ENCODE results near the gene NR3C1. TPM values are rescaled to one million over a fixed set of nuclear protein-coding genes. Genes with fewer than 3 reads are reported as not detected.

Gene NR3C1
- total RNA-seq, 1 donor from 2014 or later: 46.7 TPM

- H3K27me3 ChIP-seq: no peaks in the 10 kb centered on the region
- H3K4me1 ChIP-seq: peaks cover 32% of the 10 kb centered on the region
- DNase-seq (ENCODE audit: extremely low spot score in 2 of 2): no peak
- no peak overlapping the region for H3K4me3 ChIP-seq
- no peaks in the 10 kb centered on the region for H3K9me3 ChIP-seq
- TF ChIP-seq POLR2A (IDR thresholded peaks at IDR 0.05): no peak
- TF ChIP-seq POLR2AphosphoS5 (IDR thresholded peaks at IDR 0.05; ENCODE audit: insufficient read depth in 1 of 2, low read depth in 1 of 2): no peak
- TF ChIP-seq, protein P1, sequence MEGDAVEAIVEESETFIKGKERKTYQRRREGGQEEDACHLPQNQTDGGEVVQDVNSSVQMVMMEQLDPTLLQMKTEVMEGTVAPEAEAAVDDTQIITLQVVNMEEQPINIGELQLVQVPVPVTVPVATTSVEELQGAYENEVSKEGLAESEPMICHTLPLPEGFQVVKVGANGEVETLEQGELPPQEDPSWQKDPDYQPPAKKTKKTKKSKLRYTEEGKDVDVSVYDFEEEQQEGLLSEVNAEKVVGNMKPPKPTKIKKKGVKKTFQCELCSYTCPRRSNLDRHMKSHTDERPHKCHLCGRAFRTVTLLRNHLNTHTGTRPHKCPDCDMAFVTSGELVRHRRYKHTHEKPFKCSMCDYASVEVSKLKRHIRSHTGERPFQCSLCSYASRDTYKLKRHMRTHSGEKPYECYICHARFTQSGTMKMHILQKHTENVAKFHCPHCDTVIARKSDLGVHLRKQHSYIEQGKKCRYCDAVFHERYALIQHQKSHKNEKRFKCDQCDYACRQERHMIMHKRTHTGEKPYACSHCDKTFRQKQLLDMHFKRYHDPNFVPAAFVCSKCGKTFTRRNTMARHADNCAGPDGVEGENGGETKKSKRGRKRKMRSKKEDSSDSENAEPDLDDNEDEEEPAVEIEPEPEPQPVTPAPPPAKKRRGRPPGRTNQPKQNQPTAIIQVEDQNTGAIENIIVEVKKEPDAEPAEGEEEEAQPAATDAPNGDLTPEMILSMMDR (IDR thresholded peaks at IDR 0.05): no peak
- intact Hi-C loops (cut with DNase I): loop anchor here (10.0 kb wide), 1 partner anchor 88 kb away; the partner anchor contains the start of gene NR3C1
- no peak overlapping the region for H3K27ac ChIP-seq
- H3K36me3 ChIP-seq: peaks cover 0 to 9% of the 10 kb centered on the region in 2 donors
Observed at GRCh38 chr5:143316337-143316736, 87.1 kb downstream of the NR3C1 start.

- H3K27ac ChIP-seq: no peak overlapping the region
- H3K4me1 ChIP-seq: peaks cover 28% of the 10 kb centered on the region
- no peak for DNase-seq (ENCODE audit: extremely low spot score in 2 of 2)
- intact Hi-C loops (cut with DNase I): loop anchor here (10.0 kb wide), 1 partner anchor 89 kb away; the partner anchor contains the start of gene NR3C1
- no peak for TF ChIP-seq POLR2AphosphoS5 (IDR thresholded peaks at IDR 0.05; ENCODE audit: insufficient read depth in 1 of 2, low read depth in 1 of 2)
- TF ChIP-seq, protein P1 (IDR thresholded peaks at IDR 0.05): no peak
- no peak for TF ChIP-seq POLR2A (IDR thresholded peaks at IDR 0.05)
- no peaks in the 10 kb centered on the region for H3K9me3 ChIP-seq
- H3K27me3 ChIP-seq: no peaks in the 10 kb centered on the region
- H3K36me3 ChIP-seq: peaks cover 0 to 9% of the 10 kb centered on the region in 2 donors
- no peak overlapping the region for H3K4me3 ChIP-seq
Observed at GRCh38 chr5:143315929-143316328, 87.6 kb downstream of the NR3C1 start.

DNA sequence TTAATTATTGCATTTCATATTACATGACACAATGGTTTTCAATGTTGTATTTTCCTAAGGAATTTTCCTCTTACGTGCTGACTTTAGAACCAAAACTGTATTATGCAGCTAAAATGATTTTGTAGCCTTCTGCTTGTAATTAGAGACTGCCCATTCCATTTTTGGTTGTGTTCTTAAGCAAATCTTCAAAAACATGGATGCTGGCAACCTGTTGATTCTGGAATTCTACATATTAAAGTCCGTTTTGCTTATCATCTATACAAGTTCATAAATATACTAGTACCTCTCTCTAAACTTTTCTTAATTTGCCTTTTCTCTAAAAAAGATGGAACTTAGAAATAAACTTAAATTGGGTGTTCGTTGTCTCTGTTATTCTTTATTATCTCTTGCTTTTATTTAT, 88.3 kb downstream of the NR3C1 start:
- Histone ChIP-seq H3K9me3 (no peaks in the 10 kb centered on the region), H3K27ac (no peak overlapping the region), H3K4me1 (peaks cover 27% of the 10 kb centered on the region), H3K4me3 (no peak overlapping the region), H3K36me3 (peaks cover 0 to 15% of the 10 kb centered on the region in 2 donors), H3K27me3 (no peaks in the 10 kb centered on the region)
- TF ChIP-seq POLR2A (IDR thresholded peaks at IDR 0.05) (no peak), POLR2AphosphoS5 (IDR thresholded peaks at IDR 0.05; ENCODE audit: insufficient read depth in 1 of 2, low read depth in 1 of 2) (no peak)
- TF ChIP-seq, protein P1 (IDR thresholded peaks at IDR 0.05): no peak
- no peak for DNase-seq (ENCODE audit: extremely low spot score in 2 of 2)
- intact Hi-C loops (cut with DNase I): loop anchor here (10.0 kb wide), 1 partner anchor 90 kb away; the partner anchor contains the start of gene NR3C1

DNA sequence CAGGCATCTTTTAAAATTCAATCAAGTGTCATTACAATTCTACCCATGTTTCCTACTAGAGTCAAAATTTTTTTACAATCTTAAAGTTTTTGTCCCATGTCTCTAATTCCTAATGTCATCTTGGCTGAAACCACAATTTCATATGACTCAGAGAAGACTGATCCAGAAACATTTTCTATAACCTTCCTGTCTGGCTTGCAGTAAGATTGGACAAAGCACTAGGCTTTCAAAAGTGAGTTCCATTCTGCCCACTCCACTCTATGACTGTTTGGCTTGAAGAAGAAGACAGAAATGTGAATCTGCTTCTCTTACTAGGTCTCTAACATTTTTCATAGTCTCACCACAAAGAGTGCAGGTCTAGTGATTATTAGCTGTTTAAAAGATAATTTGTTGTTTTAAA, 88.8 kb downstream of the NR3C1 start:
- Histone ChIP-seq H3K27ac (no peak overlapping the region), H3K4me1 (peaks cover 27% of the 10 kb centered on the region), H3K9me3 (no peaks in the 10 kb centered on the region), H3K27me3 (no peaks in the 10 kb centered on the region), H3K4me3 (no peak overlapping the region), H3K36me3 (peaks cover 0 to 16% of the 10 kb centered on the region in 2 donors)
- TF ChIP-seq POLR2AphosphoS5 (IDR thresholded peaks at IDR 0.05; ENCODE audit: insufficient read depth in 1 of 2, low read depth in 1 of 2): no peak
- no peak for TF ChIP-seq POLR2A (IDR thresholded peaks at IDR 0.05)
- TF ChIP-seq, protein P1 (IDR thresholded peaks at IDR 0.05): no peak
- intact Hi-C loops (cut with DNase I): loop anchor here (10.0 kb wide), 1 partner anchor 90 kb away; the partner anchor contains the start of gene NR3C1
- no peak for DNase-seq (ENCODE audit: extremely low spot score in 2 of 2)

GRCh38 chr5:143314099-143314498, 89.4 kb downstream of the NR3C1 start:
- H3K9me3 ChIP-seq: no peaks in the 10 kb centered on the region
- H3K4me1 ChIP-seq: peaks cover 27% of the 10 kb centered on the region
- TF ChIP-seq POLR2AphosphoS5 (IDR thresholded peaks at IDR 0.05; ENCODE audit: insufficient read depth in 1 of 2, low read depth in 1 of 2) (no peak), POLR2A (IDR thresholded peaks at IDR 0.05) (no peak)
- TF ChIP-seq, protein P1 (IDR thresholded peaks at IDR 0.05): no peak
- no peak overlapping the region for H3K27ac ChIP-seq
- intact Hi-C loops (cut with DNase I): loop anchor here (10.0 kb wide), 1 partner anchor 91 kb away; the partner anchor contains the start of gene NR3C1
- H3K4me3 ChIP-seq: no peak overlapping the region
- peaks cover 0 to 19% of the 10 kb centered on the region in 2 donors for H3K36me3 ChIP-seq
- H3K27me3 ChIP-seq: no peaks in the 10 kb centered on the region
- no peak for DNase-seq (ENCODE audit: extremely low spot score in 2 of 2)
